Measurements from ENCODE around the gene ADIRF.

DNA sequence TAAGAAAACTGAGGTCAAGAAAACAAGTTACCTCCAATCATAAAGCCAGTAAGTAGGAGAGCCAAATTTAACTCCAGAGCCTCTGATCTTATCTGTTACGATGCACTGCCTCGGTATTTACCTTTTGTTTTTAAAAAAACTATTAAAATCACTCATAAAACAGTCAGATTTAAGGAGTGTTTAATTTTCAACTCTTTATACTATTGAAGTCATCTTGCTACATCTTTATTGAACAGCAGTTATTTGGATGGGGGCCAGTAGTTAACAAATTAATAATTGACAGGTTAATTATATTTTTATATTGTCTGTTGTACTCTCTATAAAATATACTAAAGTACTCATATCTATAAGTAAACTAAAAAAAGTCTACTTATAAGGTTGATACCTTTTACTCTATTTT lies 24.6 kb downstream of the ADIRF start:
- no peak for TF ChIP-seq POLR2A (IDR thresholded peaks at IDR 0.05)
- TF ChIP-seq, protein P1, sequence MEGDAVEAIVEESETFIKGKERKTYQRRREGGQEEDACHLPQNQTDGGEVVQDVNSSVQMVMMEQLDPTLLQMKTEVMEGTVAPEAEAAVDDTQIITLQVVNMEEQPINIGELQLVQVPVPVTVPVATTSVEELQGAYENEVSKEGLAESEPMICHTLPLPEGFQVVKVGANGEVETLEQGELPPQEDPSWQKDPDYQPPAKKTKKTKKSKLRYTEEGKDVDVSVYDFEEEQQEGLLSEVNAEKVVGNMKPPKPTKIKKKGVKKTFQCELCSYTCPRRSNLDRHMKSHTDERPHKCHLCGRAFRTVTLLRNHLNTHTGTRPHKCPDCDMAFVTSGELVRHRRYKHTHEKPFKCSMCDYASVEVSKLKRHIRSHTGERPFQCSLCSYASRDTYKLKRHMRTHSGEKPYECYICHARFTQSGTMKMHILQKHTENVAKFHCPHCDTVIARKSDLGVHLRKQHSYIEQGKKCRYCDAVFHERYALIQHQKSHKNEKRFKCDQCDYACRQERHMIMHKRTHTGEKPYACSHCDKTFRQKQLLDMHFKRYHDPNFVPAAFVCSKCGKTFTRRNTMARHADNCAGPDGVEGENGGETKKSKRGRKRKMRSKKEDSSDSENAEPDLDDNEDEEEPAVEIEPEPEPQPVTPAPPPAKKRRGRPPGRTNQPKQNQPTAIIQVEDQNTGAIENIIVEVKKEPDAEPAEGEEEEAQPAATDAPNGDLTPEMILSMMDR (IDR thresholded peaks at IDR 0.05): no peak
